ENCODE measurements around the gene SH2D4B.
A peak's percentile ranks its signal among the peaks of the same experiment; 100 is the strongest.

The SH2D4B gene

DNA sequence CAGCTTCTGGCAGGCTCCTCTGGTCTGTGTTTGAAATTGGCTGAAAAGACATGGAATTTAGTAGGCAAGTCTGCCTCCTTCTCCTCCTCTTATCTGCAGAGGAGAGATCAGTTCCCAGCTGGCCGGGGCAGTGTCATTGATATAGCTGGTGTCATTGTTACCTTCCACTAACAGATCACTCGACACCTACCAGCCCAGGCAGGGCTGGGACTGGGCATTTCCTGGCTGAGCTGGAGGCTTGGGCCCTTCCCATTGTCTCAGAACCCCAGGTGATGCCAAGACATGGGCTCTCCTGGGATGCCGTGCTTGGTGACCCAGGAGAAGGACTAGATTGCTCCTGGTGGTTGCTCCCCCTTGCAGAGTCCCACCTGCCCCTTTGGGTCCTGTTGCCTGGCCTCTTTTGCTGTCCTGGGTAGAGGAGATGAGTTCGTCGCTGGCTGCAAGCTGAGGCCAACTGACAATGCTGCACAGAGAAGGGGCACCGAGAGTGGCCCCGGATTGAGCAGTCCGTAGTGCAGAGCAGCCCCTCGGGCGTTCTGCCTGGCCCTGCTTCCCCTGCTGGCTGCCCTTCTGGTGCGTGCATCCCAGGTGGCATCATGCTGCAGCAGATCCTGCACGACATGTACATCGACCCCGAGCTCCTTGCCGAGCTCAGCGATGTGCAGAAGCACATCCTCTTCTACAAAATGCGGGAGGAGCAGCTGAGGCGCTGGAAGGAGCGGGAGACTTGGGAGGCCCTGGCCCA lies at the start of gene SH2D4B:
SH2D4B (plus strand) TSS at position 167 of the 745 bp plus-strand sequence; CDS start at position 597, 430 bp downstream.
- no peak for DNase-seq (ENCODE audit: low read depth)

DNA sequence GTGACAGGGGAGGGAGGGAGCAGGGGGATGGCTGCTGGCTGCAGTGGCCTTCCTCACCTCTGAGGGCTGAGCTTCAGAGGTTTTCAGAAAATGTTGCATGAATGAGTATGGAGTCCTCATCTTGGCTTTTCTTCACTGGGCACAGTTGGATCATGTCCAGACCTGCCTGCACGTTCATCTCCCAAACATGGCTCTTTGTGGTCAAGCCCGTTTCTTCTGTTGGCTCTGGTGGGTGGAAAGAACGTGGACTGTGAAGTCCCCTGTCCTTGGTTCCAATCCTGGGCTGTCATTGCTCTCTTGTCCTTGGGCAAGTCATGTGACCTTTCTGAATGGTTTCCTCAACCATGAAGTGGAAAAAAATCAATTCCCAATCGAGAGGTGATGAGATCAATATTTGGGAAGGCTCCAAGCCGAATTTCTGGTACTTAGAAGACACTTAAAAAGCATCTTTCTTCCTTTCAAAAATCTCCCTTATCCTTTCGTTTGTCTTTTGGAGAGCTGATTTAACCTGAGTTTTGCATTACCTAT lies 49.1 kb upstream of the SH2D4B start:
- DNase-seq (ENCODE audit: low read depth): no peak

DNA sequence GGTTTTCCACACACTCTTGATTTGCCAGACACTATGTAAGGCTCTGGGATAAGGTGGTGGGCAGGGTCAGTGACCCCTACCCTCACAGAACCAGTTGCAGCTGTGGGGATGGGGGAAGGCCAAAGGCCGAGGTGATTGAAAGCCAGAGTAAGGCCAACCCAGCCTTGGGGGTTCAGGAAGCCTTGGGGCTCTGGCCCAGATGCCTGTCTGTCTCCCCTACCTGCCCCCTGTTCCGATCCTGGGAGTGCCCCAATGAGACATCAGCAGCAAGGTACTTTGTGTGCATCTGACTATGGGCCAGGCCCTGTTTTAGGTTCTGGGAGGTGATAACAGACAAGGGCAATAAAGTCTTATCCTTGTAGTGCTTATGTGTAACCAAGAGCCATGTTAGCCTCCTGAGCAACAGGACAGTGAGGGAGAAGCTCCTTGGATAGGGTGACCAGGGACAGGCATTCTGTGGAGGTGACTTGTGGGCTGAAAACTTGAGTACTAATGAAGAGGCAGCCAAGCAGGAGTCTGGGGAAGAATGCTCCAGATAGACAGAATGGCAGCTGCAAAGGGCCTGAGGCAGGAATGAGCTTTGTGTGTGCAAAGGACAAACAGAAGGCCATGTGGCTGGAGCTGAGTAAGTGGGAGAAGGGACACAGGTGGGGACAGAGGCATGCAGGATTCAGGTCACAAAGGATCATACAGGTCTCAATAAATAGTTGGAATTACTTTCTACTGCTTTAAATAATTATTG lies 48.2 kb upstream of the SH2D4B start:
- DNase-seq (ENCODE audit: low read depth): no peak

DNA sequence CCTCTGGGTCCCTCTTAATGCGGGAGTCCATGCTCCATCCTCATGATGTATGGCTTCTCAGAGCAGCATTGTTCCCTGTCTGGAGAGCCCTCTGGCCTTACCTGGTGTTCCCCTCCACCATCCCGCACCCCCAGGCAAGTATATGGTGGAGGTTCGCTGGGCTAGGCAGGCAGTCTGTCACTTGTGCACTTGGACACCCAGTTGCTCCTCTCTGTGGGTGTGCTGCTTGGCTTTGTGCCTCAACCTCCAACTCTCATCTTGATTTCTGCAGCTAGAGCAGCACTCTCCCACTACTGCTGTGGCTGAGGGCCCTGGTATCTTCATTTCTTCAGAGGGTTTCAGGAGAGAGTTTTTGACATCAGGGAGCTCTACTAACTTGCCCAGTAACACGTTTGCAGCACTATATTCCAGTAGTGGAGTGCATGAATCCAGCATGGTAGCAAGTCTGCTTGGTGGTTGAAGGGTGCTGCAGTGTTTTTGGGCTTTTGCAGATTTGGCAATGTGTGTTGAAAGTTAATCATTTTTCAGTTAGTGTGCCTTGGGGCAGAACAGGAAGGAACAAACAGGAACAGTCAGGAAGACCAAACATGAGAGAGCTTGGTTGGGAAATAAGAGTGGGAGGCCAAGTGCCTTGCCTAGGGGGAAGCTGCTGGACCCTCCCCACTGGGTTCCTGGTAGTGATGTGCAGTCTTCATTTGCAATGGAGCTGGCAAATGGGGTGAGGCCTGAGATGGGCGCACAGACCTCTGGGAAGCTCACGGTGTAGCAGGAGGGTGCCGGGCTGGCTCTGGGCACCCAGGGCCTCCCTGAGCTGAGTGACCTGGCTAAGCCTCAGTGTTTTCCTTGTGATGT lies 46.2 kb upstream of the SH2D4B start:
- no peak for DNase-seq (ENCODE audit: low read depth)

DNA sequence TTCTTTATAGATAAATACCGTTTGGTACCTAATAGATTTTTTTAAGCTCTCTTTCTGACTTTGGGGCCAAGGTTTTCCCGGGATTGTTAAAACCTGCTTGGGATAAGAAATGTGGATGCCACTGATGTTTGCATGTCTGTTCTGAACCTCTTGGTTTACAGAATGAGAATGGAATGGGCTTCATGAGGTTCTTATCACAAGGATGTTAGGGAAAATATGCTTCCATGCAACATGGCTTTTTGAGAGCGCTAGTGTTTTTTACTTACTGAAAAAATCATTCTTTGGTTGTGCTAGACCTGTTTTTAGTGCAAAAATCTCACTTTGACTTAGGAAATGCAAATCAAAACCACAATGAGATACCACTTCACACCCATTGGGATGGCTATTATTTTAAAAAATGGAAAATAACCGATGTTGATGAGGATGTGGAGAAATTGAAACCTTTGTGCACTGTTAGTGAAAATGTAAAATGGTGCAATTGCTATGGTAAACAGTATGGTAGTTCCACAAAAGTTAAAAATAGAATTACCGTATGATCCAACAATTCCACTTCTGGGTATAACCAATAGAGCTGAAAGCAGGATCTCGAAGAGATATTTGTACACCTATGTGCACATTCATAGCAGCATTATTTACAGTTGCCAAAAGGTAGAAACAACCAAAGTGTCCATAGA lies 44.7 kb upstream of the SH2D4B start:
- DNase-seq (ENCODE audit: low read depth): no peak

DNA sequence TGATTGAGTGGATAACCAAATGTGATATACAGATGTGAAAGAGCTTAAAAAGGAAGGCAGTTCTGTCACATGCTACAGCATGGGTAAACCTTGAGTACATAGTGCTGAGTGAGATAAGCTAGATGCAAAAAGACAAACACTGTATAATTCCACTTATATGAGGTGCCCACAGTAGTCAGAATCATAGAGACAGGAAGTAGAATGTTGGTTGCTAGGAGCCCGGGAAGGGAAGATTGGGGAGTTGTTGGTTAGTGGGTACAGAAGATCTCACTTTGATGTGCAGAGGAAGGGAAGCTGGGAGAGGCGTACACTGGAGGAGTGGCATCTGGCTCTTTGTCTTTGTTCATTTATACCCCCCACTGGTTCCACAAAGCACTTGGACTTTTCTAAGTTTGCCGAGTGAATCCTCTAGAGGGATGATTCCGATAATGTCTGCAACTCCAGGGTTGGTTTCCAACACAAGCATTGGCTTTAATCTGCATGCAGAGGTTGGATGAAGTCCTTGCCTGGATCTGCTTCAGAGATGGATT lies 44.1 kb upstream of the SH2D4B start:
- DNase-seq (ENCODE audit: low read depth): no peak

DNA sequence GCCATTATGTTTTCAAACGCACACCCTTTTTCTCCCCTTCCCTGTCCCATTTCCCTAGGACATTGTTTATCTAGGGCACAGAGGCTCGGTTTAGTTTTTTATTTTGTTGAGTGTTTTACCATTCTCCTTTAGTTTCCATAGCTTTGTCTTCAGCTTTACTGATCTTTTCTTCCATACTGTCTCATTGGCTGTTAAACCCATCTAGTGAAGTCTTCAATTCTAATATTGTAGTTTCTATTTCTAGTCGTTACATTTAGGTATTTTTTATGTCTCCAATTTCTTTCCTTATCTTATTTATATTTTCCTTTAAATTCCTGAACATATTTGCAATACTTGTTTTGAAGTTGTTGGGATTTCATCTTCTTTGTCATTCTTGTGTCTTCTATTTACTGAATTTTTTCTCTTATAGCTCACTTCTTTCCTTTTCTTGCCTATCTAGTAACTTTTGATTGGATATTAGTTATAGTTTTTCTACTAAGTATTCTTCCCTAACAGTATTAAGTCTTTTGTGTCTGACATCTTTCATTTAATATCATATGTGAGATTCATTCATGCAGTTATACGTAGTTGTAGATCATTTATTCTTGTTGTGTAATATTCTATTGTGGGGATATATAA lies 41.0 kb upstream of the SH2D4B start:
- DNase-seq (ENCODE audit: low read depth): no peak

DNA sequence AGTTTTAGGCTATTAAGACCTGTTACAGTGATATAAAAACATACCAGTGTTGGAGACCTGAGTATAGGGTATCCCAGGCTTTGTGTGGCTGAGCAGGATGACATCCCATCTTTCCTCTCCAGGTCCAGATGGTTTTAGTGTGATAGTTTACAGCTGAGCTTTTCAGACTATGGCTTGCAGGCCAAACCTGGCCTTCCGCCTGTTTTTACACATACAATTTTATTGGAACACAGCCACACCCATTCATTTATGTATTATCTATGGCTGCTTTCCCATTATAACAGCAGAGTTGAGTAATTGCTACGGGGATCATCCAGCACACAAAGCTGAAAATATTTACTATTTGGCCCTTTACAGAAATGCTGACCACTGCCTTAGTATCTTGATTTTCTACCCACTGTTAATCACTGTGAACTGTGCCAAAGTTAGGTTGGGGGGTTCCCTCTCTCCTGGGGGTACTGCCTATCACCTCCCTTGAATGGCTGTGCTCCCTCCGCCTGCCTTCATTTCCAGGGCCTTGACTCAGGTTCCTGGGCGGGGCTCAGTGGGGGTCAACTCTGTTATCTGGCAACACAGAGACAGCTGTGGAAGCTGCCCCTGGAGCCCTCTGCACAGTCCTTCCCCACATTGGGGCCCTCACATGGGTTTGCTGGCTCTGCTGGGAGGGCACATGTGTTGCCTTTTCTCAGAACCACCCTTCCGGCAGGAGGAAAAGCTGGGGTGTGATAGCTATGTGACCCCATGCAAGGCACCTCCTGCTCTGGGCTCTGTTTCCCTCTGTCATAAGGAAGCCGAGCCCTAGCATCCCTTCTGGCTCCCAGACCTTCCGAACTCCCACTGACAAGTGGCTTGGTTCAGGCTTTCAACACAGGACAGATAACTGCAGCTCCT lies 40.3 kb upstream of the SH2D4B start:
- DNase-seq (ENCODE audit: low read depth): no peak

DNA sequence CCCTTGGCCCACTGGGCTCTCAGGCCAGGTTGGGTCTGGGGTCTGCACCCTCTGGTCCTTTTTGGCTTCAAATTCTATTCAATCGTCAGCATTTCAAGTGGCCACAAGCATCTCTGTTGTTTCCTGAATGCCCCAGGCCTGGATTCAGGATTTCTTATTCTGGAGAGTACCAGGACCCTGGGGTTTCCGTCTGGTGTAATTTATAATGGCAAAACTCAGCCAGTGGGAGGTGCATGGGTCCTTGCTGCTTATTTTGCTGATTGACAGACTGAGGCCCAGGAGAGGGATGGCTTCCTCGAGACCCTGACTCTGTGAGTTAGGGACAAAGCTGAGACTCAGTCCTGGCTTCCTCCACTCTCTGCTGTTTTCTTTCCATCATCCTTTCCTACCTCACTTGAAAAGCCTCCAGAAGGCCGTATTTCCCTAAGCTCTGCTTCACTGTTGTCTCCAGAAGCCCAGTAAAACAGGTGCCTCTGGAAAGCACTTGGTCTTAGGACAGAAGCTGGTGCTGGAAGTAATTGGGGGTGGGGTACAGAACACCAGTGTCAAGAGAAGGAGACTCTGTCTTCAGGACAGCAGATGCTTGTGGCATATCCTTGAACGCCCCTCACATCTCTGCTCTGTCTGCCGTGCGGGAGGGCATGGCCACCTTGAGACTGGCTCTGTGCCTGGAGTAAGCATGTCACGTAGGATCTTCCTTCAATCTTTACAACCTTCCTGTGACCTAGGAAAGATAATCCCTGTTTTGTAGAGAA lies 39.4 kb upstream of the SH2D4B start:
- no peak for DNase-seq (ENCODE audit: low read depth)

DNA sequence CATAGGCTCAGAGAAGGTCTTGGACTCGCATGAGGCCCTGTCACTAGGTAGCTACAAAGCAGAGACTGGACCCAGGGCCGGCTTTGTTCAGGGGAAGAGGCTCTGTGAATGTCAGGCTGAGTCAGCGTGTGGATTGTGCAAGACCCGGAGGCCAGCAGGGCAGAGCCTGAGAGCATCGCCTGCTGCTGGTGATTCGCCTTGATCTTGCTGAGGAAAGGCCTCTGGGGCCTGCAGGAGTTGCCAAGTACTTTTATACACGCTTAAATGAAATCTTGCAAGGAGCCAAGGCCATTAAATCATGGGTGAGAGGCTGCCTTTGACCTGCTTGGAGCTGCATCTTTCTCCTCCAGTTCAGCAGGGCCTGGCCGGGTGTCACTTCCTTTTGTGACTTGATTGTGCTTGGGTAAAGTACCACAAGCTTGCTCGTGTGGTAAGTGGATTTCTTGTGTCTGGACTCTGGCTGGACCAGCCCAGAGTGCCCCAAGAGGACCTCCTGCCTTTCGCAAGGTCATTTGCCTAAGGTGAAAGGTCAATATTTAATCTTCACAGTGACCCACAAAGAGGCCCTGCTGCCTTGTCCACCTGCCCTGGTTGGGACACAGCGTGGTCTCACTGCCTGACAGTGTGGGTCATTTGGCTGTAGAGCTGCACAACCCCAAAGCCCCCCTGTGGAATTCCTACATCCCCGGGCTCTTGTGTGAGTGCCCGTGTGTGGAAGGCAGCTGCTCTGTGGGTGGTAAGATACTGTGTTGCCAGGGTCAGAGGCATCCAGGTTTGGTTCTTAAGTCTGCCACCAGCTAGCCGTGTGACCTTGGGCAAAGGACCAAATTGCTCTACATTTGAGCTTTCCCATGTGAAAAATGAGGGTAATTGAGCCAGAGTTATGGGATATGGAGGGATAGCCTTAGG lies 38.6 kb upstream of the SH2D4B start:
- peak; percentile 86 for DNase-seq (ENCODE audit: low read depth)

DNA sequence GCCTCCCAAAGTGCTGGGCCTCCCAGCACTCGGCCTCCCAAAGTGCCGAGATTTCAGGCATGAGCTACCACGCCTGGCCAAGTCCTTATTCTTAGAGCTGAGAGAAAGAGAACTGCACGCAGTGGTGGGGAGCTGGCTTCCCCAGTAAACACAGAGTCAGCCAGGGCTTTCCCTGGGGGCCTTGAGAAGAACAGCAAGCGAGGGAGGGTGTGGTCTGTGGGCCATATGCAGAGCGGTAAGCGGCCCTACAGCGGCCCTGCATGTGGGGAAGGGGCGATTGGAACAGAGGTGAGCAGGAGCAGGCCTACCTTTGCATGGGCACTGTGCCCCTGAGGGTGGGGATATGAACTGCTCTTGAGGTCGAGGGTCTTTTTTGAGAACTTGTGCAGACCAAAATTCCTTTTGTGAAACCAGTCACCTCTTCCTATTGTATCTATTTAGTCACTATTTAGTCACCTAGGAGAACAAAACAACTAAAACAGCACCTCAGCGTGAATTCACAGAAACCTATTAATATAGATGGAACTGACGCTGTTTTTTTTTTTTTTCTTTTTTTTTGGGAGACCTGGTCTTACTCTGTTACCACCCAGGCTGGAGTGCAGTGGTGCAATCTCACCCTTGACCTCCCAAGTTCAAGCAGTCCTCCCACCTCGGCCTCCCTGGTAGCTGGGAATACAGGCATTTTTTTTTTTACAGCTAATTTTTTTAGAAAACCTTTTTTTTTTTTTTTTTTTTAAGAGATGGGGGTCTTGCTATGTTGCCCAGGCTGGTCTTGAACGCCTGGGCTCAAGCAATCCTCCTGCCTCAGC lies 36.9 kb upstream of the SH2D4B start:
- no peak for DNase-seq (ENCODE audit: low read depth)

DNA sequence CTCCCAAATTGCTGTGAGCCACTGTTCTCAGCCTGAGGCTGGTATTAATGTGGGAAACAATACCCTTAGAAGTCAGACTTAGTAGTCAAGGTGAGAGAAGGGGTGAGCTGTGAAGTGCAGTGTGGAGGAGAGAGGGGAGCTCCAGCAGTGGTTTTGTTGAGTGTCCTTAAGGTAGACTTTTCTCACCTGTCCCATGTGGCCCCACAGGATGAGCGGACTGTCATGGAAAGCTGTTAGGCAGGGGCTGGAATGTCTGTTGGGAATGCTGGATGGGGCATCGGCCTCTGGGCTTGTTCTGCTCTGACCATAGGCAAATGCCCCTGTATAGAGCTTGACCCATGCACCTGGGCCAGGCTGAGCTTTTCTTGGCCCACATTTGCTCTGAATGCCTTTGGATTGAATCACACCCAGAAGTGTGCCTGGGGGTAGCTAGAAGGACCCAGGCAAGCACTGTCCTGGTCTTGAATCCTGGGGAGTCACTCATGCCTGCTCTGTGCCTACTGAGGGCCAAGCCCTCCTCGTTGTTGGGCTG lies 36.3 kb upstream of the SH2D4B start:
- no peak for DNase-seq (ENCODE audit: low read depth)

DNA sequence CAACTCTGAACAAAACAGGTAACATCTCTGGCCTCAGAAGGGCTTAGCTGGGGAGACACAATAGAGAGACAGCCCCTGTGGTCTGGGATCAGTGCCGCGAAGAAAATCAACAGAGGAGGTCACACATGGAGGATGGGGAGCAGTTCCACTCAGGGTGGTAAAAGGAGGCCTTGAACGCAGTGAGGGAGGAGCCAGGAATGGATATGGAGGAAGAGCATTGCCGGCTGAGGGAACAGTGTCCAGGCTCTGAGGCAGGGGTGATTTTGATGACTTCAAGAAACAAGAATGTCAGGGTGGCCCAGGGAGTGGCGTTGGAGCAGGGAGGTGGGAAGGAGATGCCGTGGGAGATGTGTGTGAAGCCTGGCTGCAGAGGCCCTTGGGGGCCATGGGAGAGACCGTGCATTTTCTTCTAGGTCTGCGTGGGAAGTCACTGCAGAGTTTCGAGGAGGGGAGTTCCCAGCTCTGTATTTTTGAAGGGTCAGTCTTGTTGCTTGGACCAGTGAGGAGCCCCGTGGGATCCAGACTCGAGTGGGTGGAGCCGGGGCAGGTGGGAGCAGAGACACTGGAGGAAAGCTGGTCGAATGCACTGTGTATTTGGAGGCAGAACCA lies 35.7 kb upstream of the SH2D4B start:
- DNase-seq (ENCODE audit: low read depth): no peak

DNA sequence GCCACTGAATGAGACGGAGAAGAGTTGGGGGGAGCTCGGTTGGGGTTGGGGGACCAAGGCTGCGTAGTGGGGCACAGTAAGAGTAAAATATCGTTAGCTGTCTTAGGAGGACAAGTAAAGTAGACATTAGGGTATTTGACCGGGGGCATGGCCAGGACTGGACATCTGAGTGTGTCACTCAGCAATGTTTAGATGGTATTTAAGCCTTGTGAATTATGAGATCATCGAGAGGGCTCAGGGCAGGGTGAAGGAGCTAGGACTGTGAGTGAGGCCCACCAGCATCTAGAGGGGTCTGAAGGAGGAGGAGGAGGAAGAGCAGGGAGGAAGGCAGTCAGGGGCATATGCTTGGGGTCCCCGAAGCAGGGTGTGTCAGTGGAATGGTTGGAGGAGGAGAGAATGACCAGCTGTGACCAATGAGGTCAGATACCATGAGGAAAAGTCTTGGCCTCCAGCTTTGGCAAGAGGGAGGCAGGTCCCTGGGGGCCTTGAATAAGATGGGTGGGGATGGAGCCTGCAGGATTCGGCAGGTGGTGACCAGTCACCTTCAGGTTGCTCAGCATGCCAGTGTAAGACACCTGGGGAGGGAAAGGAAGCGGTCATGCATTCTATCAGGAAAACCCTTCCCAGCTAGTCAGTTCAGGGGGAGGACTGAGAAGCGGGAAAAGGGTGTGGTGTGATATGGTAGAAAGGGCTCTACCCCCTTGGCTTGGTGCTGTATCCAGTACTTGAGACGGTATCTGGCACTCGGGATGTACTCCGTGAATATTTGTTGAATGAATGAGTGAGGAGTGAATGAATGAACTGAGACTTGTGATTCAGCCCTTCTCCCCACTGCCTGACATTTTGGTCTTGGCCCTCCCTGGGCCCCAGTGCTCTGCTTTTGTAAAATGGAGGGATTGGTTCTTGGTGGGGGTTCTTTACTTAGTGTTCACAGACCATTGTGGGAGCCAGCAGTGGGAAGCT lies 34.8 kb upstream of the SH2D4B start:
- DNase-seq (ENCODE audit: low read depth): no peak

DNA sequence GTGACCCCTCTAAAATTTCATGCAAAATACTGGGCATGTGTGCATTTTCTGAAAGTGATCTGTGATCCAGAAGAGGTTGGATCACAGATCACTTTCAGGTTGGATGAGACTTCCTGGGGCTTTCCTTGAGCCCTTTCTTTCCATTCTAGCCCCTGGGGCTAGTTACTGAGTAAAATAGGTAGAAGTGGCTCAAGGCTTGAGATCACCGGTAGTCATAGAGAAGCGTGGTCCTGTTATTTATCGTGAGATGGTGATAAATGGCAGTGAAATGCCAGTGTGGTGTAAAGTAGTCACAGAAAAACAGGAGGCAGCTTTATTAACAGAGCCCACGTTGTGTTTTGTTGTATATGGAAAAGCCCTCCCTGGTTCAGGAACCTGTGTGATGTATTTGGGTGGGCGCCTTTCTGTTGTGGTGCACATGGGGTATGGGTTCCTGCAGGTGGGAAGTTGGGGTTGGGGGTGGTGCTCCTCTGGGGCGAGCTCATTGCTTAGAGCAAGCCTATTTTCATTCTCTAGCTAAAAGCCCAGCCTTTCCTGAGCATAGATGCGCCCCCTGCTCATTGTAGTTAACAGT lies 34.0 kb upstream of the SH2D4B start:
- no peak for DNase-seq (ENCODE audit: low read depth)
